GM12801 (cell line): ENCODE measurements around the gene AADACL2.

Experiments used
- TF ChIP-seq, protein P1 (sequence below): IDR thresholded peaks from one replicate; pipeline ENCODE4 v1.5.1; 2011; ENCODE audit warnings: control low read depth; ENCODE audit not compliant: insufficient read length; ENCODE audit errors: extremely low read depth

The AADACL2 gene, protein sequence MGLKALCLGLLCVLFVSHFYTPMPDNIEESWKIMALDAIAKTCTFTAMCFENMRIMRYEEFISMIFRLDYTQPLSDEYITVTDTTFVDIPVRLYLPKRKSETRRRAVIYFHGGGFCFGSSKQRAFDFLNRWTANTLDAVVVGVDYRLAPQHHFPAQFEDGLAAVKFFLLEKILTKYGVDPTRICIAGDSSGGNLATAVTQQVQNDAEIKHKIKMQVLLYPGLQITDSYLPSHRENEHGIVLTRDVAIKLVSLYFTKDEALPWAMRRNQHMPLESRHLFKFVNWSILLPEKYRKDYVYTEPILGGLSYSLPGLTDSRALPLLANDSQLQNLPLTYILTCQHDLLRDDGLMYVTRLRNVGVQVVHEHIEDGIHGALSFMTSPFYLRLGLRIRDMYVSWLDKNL

DNA sequence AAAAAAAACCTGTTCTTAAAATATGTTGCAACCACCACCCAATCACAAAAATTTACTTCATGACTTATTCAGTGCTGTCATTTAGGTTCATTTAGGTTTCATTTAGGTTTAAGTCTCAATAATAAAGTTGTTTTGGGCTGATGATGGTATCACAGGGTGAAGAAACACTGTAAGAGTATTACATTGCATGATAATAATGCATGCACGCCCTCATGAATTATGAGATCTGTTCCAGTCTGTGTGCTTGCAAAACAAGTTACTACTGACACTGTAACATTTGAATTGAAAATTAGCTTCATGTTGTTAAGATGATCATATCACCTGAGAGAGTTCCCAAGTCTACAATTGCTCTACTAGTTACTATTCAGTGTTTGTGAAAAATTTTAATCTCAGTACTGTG lies at the start of gene AADACL2:
Gene AADACL2 (plus strand): TSS at position 315 of the 400 bp plus-strand sequence. CDS start 109 bp downstream, outside the sequence.
- TF ChIP-seq, protein P1, sequence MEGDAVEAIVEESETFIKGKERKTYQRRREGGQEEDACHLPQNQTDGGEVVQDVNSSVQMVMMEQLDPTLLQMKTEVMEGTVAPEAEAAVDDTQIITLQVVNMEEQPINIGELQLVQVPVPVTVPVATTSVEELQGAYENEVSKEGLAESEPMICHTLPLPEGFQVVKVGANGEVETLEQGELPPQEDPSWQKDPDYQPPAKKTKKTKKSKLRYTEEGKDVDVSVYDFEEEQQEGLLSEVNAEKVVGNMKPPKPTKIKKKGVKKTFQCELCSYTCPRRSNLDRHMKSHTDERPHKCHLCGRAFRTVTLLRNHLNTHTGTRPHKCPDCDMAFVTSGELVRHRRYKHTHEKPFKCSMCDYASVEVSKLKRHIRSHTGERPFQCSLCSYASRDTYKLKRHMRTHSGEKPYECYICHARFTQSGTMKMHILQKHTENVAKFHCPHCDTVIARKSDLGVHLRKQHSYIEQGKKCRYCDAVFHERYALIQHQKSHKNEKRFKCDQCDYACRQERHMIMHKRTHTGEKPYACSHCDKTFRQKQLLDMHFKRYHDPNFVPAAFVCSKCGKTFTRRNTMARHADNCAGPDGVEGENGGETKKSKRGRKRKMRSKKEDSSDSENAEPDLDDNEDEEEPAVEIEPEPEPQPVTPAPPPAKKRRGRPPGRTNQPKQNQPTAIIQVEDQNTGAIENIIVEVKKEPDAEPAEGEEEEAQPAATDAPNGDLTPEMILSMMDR: no peak

DNA sequence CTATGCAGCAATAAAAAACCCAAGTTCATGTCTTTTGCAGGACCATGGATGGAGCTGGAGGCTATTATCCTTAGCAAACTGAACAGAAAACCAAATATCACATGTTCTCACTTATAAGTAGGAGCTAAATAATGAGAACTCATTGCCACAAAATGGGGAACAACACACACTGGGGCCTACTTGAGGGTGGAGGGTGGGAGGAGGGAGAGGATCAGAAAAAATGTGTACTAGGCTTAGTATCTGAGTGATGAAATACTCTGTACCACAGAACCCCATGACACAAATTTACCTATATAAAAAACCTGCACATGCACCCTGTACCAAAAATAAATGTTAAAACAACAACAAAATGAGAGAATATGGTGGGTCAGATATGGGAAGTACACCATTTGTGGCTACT lies 49.6 kb upstream of the AADACL2 start:
- TF ChIP-seq, protein P1: no peak

DNA sequence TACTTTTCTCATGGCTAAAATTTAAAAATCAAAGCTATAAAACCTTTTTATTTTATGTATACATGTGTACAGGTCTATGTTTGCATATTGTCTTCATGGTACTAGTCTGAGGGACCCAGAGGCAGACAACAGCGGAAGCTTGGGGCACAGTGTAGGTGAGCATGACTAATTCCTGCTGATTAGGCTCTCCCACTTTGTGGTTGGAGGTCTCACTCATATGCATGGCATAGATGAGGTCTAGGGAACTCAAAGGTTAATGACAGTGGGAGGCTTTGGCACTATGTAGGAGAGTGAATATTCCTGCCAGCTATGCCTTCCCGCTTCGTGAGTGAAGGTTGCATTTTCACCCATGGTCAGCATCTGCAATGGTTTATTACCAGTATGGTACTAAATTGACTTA lies 47.5 kb upstream of the AADACL2 start:
- TF ChIP-seq, protein P1: no peak

DNA sequence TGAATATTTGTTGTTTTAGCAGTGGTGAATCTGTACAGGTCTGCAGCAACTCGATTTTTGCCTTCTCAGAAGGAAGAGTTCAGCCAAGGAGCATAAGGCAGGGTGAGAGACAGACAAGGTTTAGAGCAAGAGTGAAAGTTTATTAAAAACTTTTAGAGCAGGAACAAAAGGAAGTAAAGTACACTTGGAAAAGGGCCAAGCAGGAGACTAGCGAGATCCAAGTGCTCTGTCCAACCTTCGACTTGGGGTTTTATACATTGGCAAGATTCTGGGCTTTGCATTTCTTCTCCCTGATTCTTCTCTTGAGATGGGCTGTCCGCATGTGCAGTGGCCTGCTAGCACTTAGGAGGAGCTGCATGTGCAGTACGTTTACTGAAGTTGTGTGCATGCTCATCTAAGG lies 46.7 kb upstream of the AADACL2 start:
- TF ChIP-seq, protein P1: no peak

DNA sequence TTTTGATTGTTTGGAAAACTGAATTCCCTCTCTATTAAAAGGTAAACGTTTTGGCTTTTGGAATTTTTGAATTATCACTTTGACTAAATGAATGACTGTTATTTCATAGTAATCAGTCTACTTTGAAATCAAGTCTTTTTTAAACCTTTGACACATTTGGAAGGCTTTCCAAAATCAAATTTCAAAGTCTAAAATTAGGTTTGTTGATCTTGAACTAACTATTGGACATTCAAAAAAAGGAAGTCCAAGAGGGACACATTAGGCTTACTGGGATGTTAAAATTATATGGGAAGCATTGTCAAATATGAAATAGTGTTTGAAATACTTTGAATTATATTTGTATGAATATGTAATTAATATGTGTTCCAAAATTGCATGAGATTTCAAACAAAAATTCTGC lies 45.2 kb upstream of the AADACL2 start:
- TF ChIP-seq, protein P1: no peak

DNA sequence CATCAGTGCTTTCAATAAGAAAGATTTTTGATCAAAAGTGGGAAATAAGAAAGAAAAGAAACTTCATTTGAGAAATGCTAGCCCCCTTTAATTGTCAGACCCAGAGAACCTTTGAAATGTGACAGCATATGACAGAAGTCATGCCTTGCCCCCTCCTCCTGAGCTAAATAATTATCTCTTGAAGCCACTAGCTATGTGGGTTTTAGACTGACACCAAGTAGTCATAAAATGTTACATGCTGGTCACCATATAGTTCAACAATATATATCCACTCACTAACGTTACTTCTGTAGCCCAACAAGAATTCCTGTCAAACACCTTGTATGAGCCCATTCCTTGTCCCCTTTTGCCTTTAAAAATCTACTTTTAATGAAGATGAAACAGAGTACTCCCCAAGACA lies 43.1 kb upstream of the AADACL2 start:
- TF ChIP-seq, protein P1: no peak

DNA sequence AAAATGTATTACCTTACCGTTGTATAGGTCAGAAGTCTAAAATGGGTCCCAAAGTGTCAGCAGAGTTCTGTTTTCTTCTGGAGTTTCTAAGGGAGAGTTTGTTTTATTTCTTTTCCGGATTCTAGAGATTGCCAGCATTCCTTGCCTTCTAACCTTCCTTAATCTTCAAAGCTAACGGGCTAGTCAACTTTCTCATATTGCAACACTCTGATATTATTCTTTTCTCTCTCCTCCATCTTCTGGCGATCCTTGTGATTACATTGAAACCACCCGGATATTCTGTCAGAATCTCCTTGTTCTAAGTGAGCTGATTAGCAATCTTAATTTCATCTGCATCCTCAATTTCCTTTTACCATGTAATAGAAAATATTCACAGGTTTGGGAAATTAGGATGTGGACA lies 36.2 kb upstream of the AADACL2 start:
- TF ChIP-seq, protein P1: no peak
